ENCODE measurements around the gene ARNT2. TPM values are rescaled to one million over a fixed set of nuclear protein-coding genes. Genes with fewer than 3 reads are reported as not detected.

Gene ARNT2
- total RNA-seq, 1 experiment from 2014 or later = 7.0 TPM

- ChIA-PET CTCF (no interaction called here), POLR2A (no interaction called here)
- H3K4me1 Mint-ChIP-seq = peaks cover 15% of the 10 kb centered on the region
Observed at GRCh38 chr15:80533790-80534333, 129.7 kb downstream of the ARNT2 start.

More at GRCh38 chr15:80533790-80534333, 129.7 kb downstream of the ARNT2 start:
- ATAC-seq (no peak), DNase-seq (ENCODE audit: low spot score) (no peak)
- Mint-ChIP-seq H3K9me3 (peaks cover 37% of the 10 kb centered on the region), H3K27ac (no peak overlapping the region), H3K27me3 (ENCODE audit: low read depth) (no peaks in the 10 kb centered on the region; the same call in 1 of the 2 replicates), H3K4me3 (no peak overlapping the region), H3K36me3 (peaks cover 31% of the 10 kb centered on the region)
- TF ChIP-seq ZBTB43 (CRISPR knock-in tag; IDR thresholded peaks at IDR 0.05) (no peak), NR2C2 (CRISPR knock-in tag; IDR thresholded peaks at IDR 0.05) (no peak), PRRX2 (CRISPR knock-in tag; IDR thresholded peaks at IDR 0.05) (no peak), ZNF532 (CRISPR knock-in tag; IDR thresholded peaks at IDR 0.05; ENCODE audit: borderline replicate concordance) (no peak), HMGXB4 (CRISPR knock-in tag; IDR thresholded peaks at IDR 0.05) (no peak), ERG (CRISPR knock-in tag; IDR thresholded peaks at IDR 0.05) (no peak), ATF2 (CRISPR knock-in tag; IDR thresholded peaks at IDR 0.05; ENCODE audit: borderline replicate concordance, low read depth) (no peak), CREB1 (CRISPR knock-in tag; IDR thresholded peaks at IDR 0.05) (no peak), STAT6 (CRISPR knock-in tag; conservative IDR thresholded peaks at IDR 0.05; ENCODE audit: low read depth) (no peak), E2F5 (CRISPR knock-in tag; IDR thresholded peaks at IDR 0.05) (no peak), TCF7 (CRISPR knock-in tag; IDR thresholded peaks at IDR 0.05; ENCODE audit: low read depth) (no peak), ZNF396 (CRISPR knock-in tag; IDR thresholded peaks at IDR 0.05; ENCODE audit: borderline replicate concordance) (no peak), RELA (CRISPR knock-in tag; IDR thresholded peaks at IDR 0.05; ENCODE audit: borderline replicate concordance) (no peak), E2F1 (CRISPR knock-in tag; IDR thresholded peaks at IDR 0.05) (no peak), NR1H2 (CRISPR knock-in tag; IDR thresholded peaks at IDR 0.05) (no peak), OVOL2 (CRISPR knock-in tag; IDR thresholded peaks at IDR 0.05; ENCODE audit: borderline replicate concordance) (no peak)
